Esophagus squamous epithelium (tissue), 4 donors: ENCODE measurements around the gene NKD1.

Experiments
- POLR2A ChIP-seq, 4 donors: fragments of 450-650 bp; IDR thresholded peaks; one replicate each; pipeline ENCODE4 v1.6.1; 2017; ENCODE audit warnings: antibody characterized with exemption in 4 of 4, mild to moderate bottlenecking in 4 of 4, moderate library complexity in 3 of 4
- TF ChIP-seq, protein P1 (sequence below), 6 experiments: fragments of 450-650 bp in 4 of 6; fragments of 200-600 bp in 2 of 6; sonication (generic) in 2 of 6; IDR thresholded peaks; one replicate each; pipeline ENCODE4 v1.5.1; 2016 to 2019; ENCODE audit warnings: antibody characterized with exemption in 6 of 6, mild to moderate bottlenecking in 4 of 6, moderate library complexity in 4 of 6

DNA sequence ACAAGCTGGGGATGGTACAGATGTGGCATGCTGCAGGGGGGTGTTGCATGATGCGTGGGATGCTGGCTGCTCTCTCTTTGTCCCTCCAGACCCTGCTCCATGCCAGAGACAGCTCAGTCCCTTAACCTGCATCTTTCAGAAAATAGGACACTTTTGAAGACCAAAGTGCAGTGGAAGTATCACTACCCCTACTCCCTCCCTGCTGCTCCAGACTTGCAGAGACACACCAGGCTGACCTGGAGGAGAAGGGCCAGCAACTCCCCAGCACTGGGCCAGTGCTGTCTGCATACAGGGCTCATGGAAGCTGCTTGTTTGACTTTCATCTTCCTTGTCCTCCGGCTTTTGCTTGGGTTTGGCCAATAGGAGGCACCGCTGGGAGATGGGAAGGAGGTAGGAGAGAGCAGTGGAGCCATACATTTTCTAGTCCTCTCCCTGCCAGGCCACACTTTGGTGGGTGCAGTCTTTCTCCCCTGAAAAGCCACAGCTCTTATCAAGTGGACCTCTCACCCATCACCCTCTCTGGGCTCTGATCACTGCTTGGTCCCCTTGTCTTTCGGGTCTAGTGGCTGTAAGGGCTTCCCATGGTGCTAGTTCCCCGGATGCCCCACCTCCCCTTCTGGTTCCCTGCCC lies 46.1 kb upstream of the NKD1 start:
- TF ChIP-seq, protein P1, sequence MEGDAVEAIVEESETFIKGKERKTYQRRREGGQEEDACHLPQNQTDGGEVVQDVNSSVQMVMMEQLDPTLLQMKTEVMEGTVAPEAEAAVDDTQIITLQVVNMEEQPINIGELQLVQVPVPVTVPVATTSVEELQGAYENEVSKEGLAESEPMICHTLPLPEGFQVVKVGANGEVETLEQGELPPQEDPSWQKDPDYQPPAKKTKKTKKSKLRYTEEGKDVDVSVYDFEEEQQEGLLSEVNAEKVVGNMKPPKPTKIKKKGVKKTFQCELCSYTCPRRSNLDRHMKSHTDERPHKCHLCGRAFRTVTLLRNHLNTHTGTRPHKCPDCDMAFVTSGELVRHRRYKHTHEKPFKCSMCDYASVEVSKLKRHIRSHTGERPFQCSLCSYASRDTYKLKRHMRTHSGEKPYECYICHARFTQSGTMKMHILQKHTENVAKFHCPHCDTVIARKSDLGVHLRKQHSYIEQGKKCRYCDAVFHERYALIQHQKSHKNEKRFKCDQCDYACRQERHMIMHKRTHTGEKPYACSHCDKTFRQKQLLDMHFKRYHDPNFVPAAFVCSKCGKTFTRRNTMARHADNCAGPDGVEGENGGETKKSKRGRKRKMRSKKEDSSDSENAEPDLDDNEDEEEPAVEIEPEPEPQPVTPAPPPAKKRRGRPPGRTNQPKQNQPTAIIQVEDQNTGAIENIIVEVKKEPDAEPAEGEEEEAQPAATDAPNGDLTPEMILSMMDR (IDR thresholded peaks at IDR 0.05): no peak
- TF ChIP-seq POLR2A (IDR thresholded peaks at IDR 0.05): no peak
